IMR-90 (cell line): ENCODE results near the gene CFAP92. TPM values are rescaled to one million over a fixed set of nuclear protein-coding genes. Genes with fewer than 3 reads are reported as not detected.

Experiments used
- ATAC-seq: fragments of 200-7000 bp; cut with Tn5 transposase; 2 replicates; pipeline ENCODE4 v1.9.1; 2020; ENCODE audit warnings: low read depth, mild to moderate bottlenecking, moderate library complexity
- BruUV-seq: library from RNA; stranded (reverse); fragments of 400-500 nt; replicated peaks from 2 replicates; lab custom pipeline; 2021; lab: Mats Ljungman, UMichigan
- CTCF ChIA-PET: fragments of 300-600 bp; formaldehyde crosslinking; extraction: SDS; loops from one replicate; lab custom pipeline; 2021; ENCODE audit warnings: antibody characterized with exemption; lab: Yijun Ruan, JAX
- POLR2A ChIA-PET: fragments of 300-600 bp; sonication (Branson Sonifier 250); formaldehyde crosslinking; loops from one replicate; lab custom pipeline; 2022; ENCODE audit warnings: antibody characterized with exemption; ENCODE audit not compliant: unreplicated experiment; lab: Charles Lee
- DNase-seq: peaks from one replicate; pipeline ENCODE4 v3.0.0; 2013
- H2AFZ ChIP-seq: replicated peaks from 2 replicates; pipeline ENCODE3; 2013; ENCODE audit warnings: low read length, mild to moderate bottlenecking; ENCODE audit not compliant: poor library complexity
- H2AK5ac ChIP-seq: 2 replicates; pipeline ENCODE4 v1.6.1; 2013; ENCODE audit warnings: low read depth, low read length, inconsistent platforms
- H2AK9ac ChIP-seq: replicated peaks from 2 replicates; pipeline ENCODE3; 2013; ENCODE audit warnings: mild to moderate bottlenecking, low read depth, low read length, moderate library complexity; ENCODE audit not compliant: poor library complexity
- H2BK120ac ChIP-seq: 2 replicates; pipeline ENCODE4 v1.6.1; 2013; ENCODE audit warnings: low read depth, low read length, inconsistent platforms
- H2BK15ac ChIP-seq: 3 replicates; pipeline ENCODE4 v1.6.1; 2013; ENCODE audit warnings: low read depth, low read length, inconsistent platforms
- H2BK20ac ChIP-seq: 2 replicates; pipeline ENCODE4 v1.6.1; 2013; ENCODE audit warnings: low read depth, mild to moderate bottlenecking, inconsistent platforms, low read length, moderate library complexity
- H2BK5ac ChIP-seq: 2 replicates; pipeline ENCODE4 v1.6.1; 2013; ENCODE audit warnings: mild to moderate bottlenecking, low read depth, low read length, inconsistent platforms; ENCODE audit not compliant: poor library complexity, severe bottlenecking
- H3K14ac ChIP-seq: replicated peaks from 2 replicates; pipeline ENCODE4 v1.6.1; 2013; ENCODE audit warnings: low read depth, low read length, inconsistent platforms
- H3K18ac ChIP-seq: 2 replicates; pipeline ENCODE4 v1.6.1; 2013; ENCODE audit warnings: low read depth, low read length, control low read depth
- H3K23ac ChIP-seq: 2 replicates; pipeline ENCODE4 v1.6.1; 2013; ENCODE audit warnings: low read depth, low read length, inconsistent platforms
- H3K27ac ChIP-seq: 2 replicates; pipeline ENCODE4 v1.5.1; 2013; ENCODE audit warnings: mild to moderate bottlenecking, control low read depth, low read length; ENCODE audit not compliant: insufficient read depth
- H3K27me3 ChIP-seq: 2 replicates; pipeline ENCODE4 v1.6.1; 2013; ENCODE audit warnings: low read length; ENCODE audit not compliant: control insufficient read depth, insufficient read depth
- H3K36me3 ChIP-seq: 2 replicates; pipeline ENCODE4 v1.6.1; 2013; ENCODE audit warnings: low read length, mixed read lengths; ENCODE audit not compliant: control insufficient read depth, insufficient read depth
- H3K4ac ChIP-seq: 2 replicates; pipeline ENCODE4 v1.6.1; 2013; ENCODE audit warnings: low read depth, low read length, inconsistent platforms
- H3K4me1 ChIP-seq: 2 replicates; pipeline ENCODE4 v1.6.1; 2013; ENCODE audit warnings: low read length, mixed read lengths; ENCODE audit not compliant: control insufficient read depth, insufficient read depth
- H3K4me2 ChIP-seq: 2 replicates; pipeline ENCODE4 v1.6.1; 2013; ENCODE audit warnings: low read depth, mild to moderate bottlenecking, control low read depth, low read length, moderate library complexity
- H3K4me3 ChIP-seq: 2 replicates; pipeline ENCODE4 v1.5.1; 2013; ENCODE audit warnings: low read depth, mild to moderate bottlenecking, control low read depth, low read length, moderate library complexity; ENCODE audit not compliant: insufficient read depth
- H3K56ac ChIP-seq: 2 replicates; pipeline ENCODE4 v1.6.1; 2013; ENCODE audit warnings: low read length, inconsistent platforms; ENCODE audit not compliant: insufficient read depth; ENCODE audit errors: extremely low read depth
- H3K79me1 ChIP-seq, 2 experiments: 2 replicates each; pipeline ENCODE4 v1.6.1; 2013; ENCODE audit warnings: low read length in 2 of 2, inconsistent platforms in 1 of 2, low read depth in 1 of 2
- H3K9ac ChIP-seq: 2 replicates; pipeline ENCODE4 v1.6.1; 2013; ENCODE audit warnings: low read depth, low read length, control low read depth
- H3K9me1 ChIP-seq: 2 replicates; pipeline ENCODE4 v1.6.1; 2013; ENCODE audit warnings: low read length, inconsistent platforms; ENCODE audit not compliant: insufficient read depth
- H3K9me3 ChIP-seq: 2 replicates; pipeline ENCODE4 v1.6.1; 2013; ENCODE audit warnings: low read length; ENCODE audit not compliant: control insufficient read depth, insufficient read depth
- H4K20me1 ChIP-seq: 2 replicates; pipeline ENCODE4 v1.6.1; 2013; ENCODE audit warnings: low read length, inconsistent platforms; ENCODE audit not compliant: insufficient read depth
- H4K5ac ChIP-seq: 2 replicates; pipeline ENCODE4 v1.6.1; 2013; ENCODE audit warnings: mild to moderate bottlenecking, low read depth, low read length, control low read depth
- H4K8ac ChIP-seq, 2 experiments: 2 replicates each; pipeline ENCODE4 v1.6.1; 2013; ENCODE audit warnings: low read depth in 2 of 2, low read length in 2 of 2, control low read depth in 1 of 2, inconsistent platforms in 1 of 2
- H4K91ac ChIP-seq: 2 replicates; pipeline ENCODE4 v1.6.1; 2013; ENCODE audit warnings: low read depth, low read length, inconsistent platforms; ENCODE audit not compliant: insufficient read depth
- WGBS, 2 experiments: methylation state at CpG; one replicate each; pipeline versions ENCODE4 v1.1.5 to v1.1.7; 2013; ENCODE audit warnings: missing lambda C conversion rate in 2 of 2; ENCODE audit not compliant: insufficient read length in 1 of 2; ENCODE audit errors: extremely low coverage in 2 of 2; 5-methylcytosine and 5-hydroxymethylcytosine counted together
- dilution Hi-C: fragments of 300-500 bp; cut with HindIII; formaldehyde crosslinking; loops from one replicate; pipeline ENCODE4 v1.14.3; 2018; ENCODE audit warnings: low sequenced_read_pairs; ENCODE audit not compliant: unreplicated experiment
- in situ Hi-C: fragments of 300-500 bp; cut with MboI; formaldehyde crosslinking; loops from 3 replicates; pipeline ENCODE4 v1.14.3; 2019; ENCODE audit warnings: low sequenced_read_pairs, inconsistent platforms, mixed read lengths
- intact Hi-C: fragments of 100-400 bp; cut with micrococcal nuclease; formaldehyde crosslinking; loops from 2 replicates; pipeline ENCODE4 v1.10.0; 2022
- polyA plus RNA-seq, 3 experiments: library from polyadenylated mRNA; depleted of rRNA; stranded (reverse); fragments of >200 nt; gene quantifications; 2 replicates each; pipeline ENCODE4 v1.2.3, GENCODE V29; 2012; ENCODE audit warnings: low replicate concordance in 1 of 3
- total RNA-seq: library from RNA; depleted of rRNA; stranded (reverse); fragments of >200 nt; gene quantifications from 2 replicates; pipeline ENCODE4 v1.2.3, GENCODE V29; 2012
- TF ChIP-seq, protein P1 (sequence below): conservative IDR thresholded peaks from 2 replicates; pipeline ENCODE4 v1.5.1; 2012; ENCODE audit warnings: mild to moderate bottlenecking, low read depth, low read length, improper control_type of control experiment

The CFAP92 gene
- total and polyA plus RNA-seq, 2 of the 4 experiments (the other 2 are of a cell fraction): not detected

DNA sequence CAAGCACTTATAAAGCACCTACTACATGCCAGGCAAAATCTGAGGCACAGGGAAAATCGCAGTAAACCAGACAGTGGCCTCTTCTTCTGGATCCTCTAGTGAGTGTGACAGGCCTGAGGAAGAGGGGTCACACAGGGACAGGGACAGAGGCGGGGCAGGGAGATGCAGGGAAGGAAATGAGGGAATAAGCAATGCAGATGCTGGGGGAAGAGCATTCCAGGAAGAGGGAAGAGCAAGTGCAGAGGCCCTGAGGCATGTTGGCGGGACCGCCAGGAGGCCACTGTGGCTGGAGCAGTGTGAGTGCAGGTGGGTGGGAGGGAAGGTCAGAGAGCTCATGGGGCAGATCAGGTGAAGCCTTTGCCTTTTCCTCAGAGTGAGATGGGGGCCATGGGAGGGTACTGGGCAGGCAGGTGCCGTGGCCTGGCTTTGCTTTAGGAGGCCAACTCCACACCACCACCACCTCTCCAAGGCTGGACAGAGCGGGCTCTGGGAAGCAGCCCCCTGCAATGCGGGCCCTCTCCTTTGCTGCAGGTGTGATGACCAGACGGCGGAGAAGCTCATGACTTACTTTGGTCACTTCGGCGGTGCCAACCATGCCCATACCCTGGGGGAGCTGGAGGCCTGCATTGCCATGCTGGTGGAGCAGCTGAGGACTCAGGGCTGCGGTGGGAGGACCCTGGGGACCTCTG is 39.9 kb upstream of the CFAP92 start:
- H2BK120ac ChIP-seq: no peak overlapping the region
- no peak overlapping the region for H3K56ac ChIP-seq
- no peak overlapping the region for H4K91ac ChIP-seq
- ChIA-PET CTCF (interaction anchor here (0.6 to 1.6 kb wide), 2 partner anchors 18 to 124 kb away, joined by 4 to 9 read pairs; no protein-coding TSS in a partner anchor), POLR2A (no interaction called here)
- in situ Hi-C loops (no loop called here), dilution Hi-C loops (no loop called here), intact Hi-C loops (no loop called here)
- no peak overlapping the region for H3K4me2 ChIP-seq
- DNase-seq (no peak), ATAC-seq (no peak)
- H2BK5ac ChIP-seq: no peak overlapping the region
- no peak overlapping the region for H2BK20ac ChIP-seq
- H3K4me3 ChIP-seq: no peak overlapping the region
- H2BK15ac ChIP-seq: no peak overlapping the region
- H3K4ac ChIP-seq: no peak overlapping the region
- H3K23ac ChIP-seq: no peak overlapping the region
- H3K27me3 ChIP-seq: peaks cover 40% of the 10 kb centered on the region
- no peak overlapping the region for H4K5ac ChIP-seq
- no peak overlapping the region for H3K9ac ChIP-seq
- TF ChIP-seq, protein P1, sequence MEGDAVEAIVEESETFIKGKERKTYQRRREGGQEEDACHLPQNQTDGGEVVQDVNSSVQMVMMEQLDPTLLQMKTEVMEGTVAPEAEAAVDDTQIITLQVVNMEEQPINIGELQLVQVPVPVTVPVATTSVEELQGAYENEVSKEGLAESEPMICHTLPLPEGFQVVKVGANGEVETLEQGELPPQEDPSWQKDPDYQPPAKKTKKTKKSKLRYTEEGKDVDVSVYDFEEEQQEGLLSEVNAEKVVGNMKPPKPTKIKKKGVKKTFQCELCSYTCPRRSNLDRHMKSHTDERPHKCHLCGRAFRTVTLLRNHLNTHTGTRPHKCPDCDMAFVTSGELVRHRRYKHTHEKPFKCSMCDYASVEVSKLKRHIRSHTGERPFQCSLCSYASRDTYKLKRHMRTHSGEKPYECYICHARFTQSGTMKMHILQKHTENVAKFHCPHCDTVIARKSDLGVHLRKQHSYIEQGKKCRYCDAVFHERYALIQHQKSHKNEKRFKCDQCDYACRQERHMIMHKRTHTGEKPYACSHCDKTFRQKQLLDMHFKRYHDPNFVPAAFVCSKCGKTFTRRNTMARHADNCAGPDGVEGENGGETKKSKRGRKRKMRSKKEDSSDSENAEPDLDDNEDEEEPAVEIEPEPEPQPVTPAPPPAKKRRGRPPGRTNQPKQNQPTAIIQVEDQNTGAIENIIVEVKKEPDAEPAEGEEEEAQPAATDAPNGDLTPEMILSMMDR: no peak
- H4K20me1 ChIP-seq: no peaks in the 10 kb centered on the region
- 93% methylated on average over 6 of the region's 12 CpGs; no CpG with 5 or more reads in 1 of the 2 experiments for WGBS, 2 experiments
- H3K27ac ChIP-seq: no peak overlapping the region
- H2AK5ac ChIP-seq: no peak overlapping the region
- H2AFZ ChIP-seq: no peak overlapping the region
- no peaks in the 10 kb centered on the region for H3K36me3 ChIP-seq
- H3K18ac ChIP-seq: no peak overlapping the region
- H3K9me3 ChIP-seq: peaks cover 3% of the 10 kb centered on the region; the same call in 1 of the 2 replicates
- H3K79me1 ChIP-seq: no peaks in the 10 kb centered on the region
- H4K8ac ChIP-seq: no peak overlapping the region
- no peak overlapping the region for H2AK9ac ChIP-seq
- no peaks in the 10 kb centered on the region for H3K9me1 ChIP-seq
- H3K14ac ChIP-seq: no peak overlapping the region
- peaks cover 2% of the 10 kb centered on the region; the same call in 1 of the 2 replicates for H3K4me1 ChIP-seq
- no TSS peak for BruUV-seq
